HG02938 (cell line): ENCODE measurements around the gene NOL4L.

Experiments
- ATAC-seq: cut with Tn5 transposase; IDR thresholded peaks from one replicate; pipeline ENCODE4 v1.9.1; 2021; ENCODE audit warnings: mild to moderate bottlenecking, moderate library complexity; ENCODE audit not compliant: unreplicated experiment

The NOL4L gene

GRCh38 chr20:32397567-32398084 lies 187.5 kb downstream of the NOL4L start:
- ATAC-seq: no peak

GRCh38 chr20:32396646-32397160 lies 188.4 kb downstream of the NOL4L start:
- no peak for ATAC-seq

- ATAC-seq: no peak
These were observed 190.1 kb downstream of the NOL4L start for GRCh38 chr20:32395066-32395465.
